BE2C (cell line): ENCODE results near the gene DCLK3.

Experiments used
- DNase-seq: peaks from one replicate; pipeline ENCODE4 v3.0.0-alpha.2; 2020
- H3K27me3 ChIP-seq: fragments of 250-450 bp; sonication (Bioruptor Pico); 2 replicates; pipeline ENCODE4 v1.5.1; 2020; ENCODE audit warnings: mild to moderate bottlenecking
- H3K36me3 ChIP-seq: fragments of 250-450 bp; sonication (Bioruptor Pico); 2 replicates; pipeline ENCODE4 v1.5.1; 2020; ENCODE audit warnings: mild to moderate bottlenecking
- H3K4me1 ChIP-seq: fragments of 250-450 bp; sonication (Bioruptor Pico); 2 replicates; pipeline ENCODE4 v1.5.1; 2020
- H3K4me3 ChIP-seq: 2 replicates; pipeline ENCODE4 v1.5.1; 2011; ENCODE audit warnings: low read depth, low read length
- H3K9me3 ChIP-seq: fragments of 250-450 bp; sonication (Bioruptor Pico); 2 replicates; pipeline ENCODE4 v1.5.1; 2020
- CTCF ChIP-seq: IDR thresholded peaks from 2 replicates; pipeline ENCODE4 v1.5.1; 2012; ENCODE audit warnings: mild to moderate bottlenecking, low read depth, low read length

Gene DCLK3

GRCh38 chr3:36695113-36695768 is 69.1 kb downstream of the DCLK3 start:
- no peak for TF ChIP-seq CTCF
- Histone ChIP-seq H3K36me3 (no peaks in the 10 kb centered on the region), H3K9me3 (no peaks in the 10 kb centered on the region), H3K4me3 (no peak overlapping the region), H3K27me3 (no peaks in the 10 kb centered on the region), H3K4me1 (peaks cover 9% of the 10 kb centered on the region)
- no peak for DNase-seq

- no peaks in the 10 kb centered on the region for H3K36me3 ChIP-seq
- H3K4me1 ChIP-seq = peaks cover 9% of the 10 kb centered on the region
- H3K9me3 ChIP-seq = no peaks in the 10 kb centered on the region
- no peak for TF ChIP-seq CTCF
- DNase-seq = no peak
- H3K4me3 ChIP-seq = no peak overlapping the region
- H3K27me3 ChIP-seq = no peaks in the 10 kb centered on the region
Observed at GRCh38 chr3:36693670-36694069, 70.7 kb downstream of the DCLK3 start.

GRCh38 chr3:36689560-36689959 is 74.8 kb downstream of the DCLK3 start:
- H3K9me3 ChIP-seq = no peaks in the 10 kb centered on the region
- H3K4me1 ChIP-seq = no peaks in the 10 kb centered on the region; the same call in 1 of the 2 replicates
- H3K27me3 ChIP-seq = no peaks in the 10 kb centered on the region
- DNase-seq = no peak
- H3K4me3 ChIP-seq = no peak overlapping the region
- H3K36me3 ChIP-seq = no peaks in the 10 kb centered on the region
- TF ChIP-seq CTCF = no peak

GRCh38 chr3:36688815-36689214 is 75.5 kb downstream of the DCLK3 start:
- no peak for TF ChIP-seq CTCF
- H3K4me3 ChIP-seq = no peak overlapping the region
- H3K36me3 ChIP-seq = no peaks in the 10 kb centered on the region

GRCh38 chr3:36686516-36686915 is 77.8 kb downstream of the DCLK3 start:
- Histone ChIP-seq H3K9me3 (no peaks in the 10 kb centered on the region), H3K36me3 (no peaks in the 10 kb centered on the region)
- DNase-seq = no peak

More at GRCh38 chr3:36688815-36689214, 75.5 kb downstream of the DCLK3 start:
- Histone ChIP-seq H3K9me3 (no peaks in the 10 kb centered on the region), H3K4me1 (no peaks in the 10 kb centered on the region; the same call in 1 of the 2 replicates), H3K27me3 (no peaks in the 10 kb centered on the region)
- no peak for DNase-seq

More at GRCh38 chr3:36686516-36686915, 77.8 kb downstream of the DCLK3 start:
- H3K27me3 ChIP-seq = no peaks in the 10 kb centered on the region
- TF ChIP-seq CTCF = no peak
- no peaks in the 10 kb centered on the region; the same call in 1 of the 2 replicates for H3K4me1 ChIP-seq
- no peak overlapping the region for H3K4me3 ChIP-seq
